HG02852 (cell line): Measurements from ENCODE around the gene FUT3.
"Not testable (repeated sequence)": the region's sequence is repeated elsewhere in the genome, so short reads cannot be mapped to it uniquely, and the experiment has no call there.

ENCODE experiments used
- ATAC-seq: cut with Tn5 transposase; IDR thresholded peaks from one replicate; pipeline ENCODE4 v1.9.1; 2021; ENCODE audit warnings: mild to moderate bottlenecking, moderate library complexity; ENCODE audit not compliant: unreplicated experiment

Gene FUT3

GRCh38 chr19:5851302-5851701 lies at the start of gene FUT3:
Gene FUT3, minus strand, starts transcription at chr19:5851449.
- no peak for ATAC-seq

GRCh38 chr19:5900976-5901375 lies 49.7 kb upstream of the FUT3 start:
- no peak for ATAC-seq

- no peak for ATAC-seq
These were observed 48.7 kb upstream of the FUT3 start for GRCh38 chr19:5899728-5900526.

- no peak for ATAC-seq
These were observed 46.1 kb upstream of the FUT3 start for GRCh38 chr19:5897189-5897969.

- no peak for ATAC-seq
These were observed 45.3 kb upstream of the FUT3 start for GRCh38 chr19:5896365-5897076.

DNA sequence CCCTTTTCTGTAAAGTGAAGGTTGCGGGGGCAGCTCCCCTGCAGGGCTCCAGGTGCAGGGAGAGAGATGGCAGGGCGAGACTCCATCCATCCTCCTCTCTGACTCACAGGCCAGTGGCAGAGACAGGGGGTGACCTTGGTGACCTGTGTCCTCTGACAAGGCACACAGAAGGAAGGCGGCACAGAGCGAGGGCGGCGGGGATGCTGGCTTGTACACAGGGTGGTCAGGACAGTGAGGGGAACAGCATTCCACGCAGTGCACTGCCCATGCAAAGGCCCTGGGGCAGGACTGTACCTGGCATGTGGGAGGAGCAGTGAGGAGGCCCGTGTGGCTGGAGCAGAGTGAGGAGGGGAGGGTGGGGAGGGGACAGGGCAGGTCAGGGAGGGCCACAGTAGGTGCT lies 44.6 kb upstream of the FUT3 start:
- ATAC-seq, result no peak

GRCh38 chr19:5895409-5895808 lies 44.2 kb upstream of the FUT3 start:
- no peak for ATAC-seq

DNA sequence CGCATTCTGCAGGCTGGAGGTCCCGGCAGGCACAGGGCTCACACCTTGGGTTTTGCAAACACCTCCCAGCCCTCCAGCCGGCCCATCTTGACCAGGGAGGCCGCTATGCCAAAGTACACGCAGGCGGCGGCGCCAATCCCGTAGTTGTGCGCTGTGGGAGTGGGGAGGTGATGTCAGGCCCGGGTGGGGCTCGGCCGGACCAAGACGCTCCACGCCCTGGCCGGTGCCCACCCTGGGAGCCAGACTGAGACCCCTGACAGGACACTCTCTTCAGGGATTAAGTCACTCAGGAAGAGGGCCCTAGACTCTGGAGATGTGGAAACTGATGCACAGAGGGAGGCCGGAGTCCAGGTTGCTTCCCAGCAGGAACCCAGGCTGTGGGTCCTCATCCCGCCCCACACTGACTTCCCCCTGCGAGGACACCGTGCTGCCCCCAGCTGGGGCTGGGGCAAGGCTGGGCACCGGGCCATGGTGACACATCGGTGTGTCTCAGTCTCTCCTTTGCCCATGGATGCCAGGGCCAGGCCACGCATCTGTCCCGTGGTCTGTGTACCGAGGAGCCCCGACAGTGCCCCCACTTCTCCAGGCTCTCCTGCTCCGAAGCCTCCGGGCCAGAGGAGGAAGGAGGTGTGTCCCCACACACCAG lies 43.6 kb upstream of the FUT3 start:
- ATAC-seq, result no peak

DNA sequence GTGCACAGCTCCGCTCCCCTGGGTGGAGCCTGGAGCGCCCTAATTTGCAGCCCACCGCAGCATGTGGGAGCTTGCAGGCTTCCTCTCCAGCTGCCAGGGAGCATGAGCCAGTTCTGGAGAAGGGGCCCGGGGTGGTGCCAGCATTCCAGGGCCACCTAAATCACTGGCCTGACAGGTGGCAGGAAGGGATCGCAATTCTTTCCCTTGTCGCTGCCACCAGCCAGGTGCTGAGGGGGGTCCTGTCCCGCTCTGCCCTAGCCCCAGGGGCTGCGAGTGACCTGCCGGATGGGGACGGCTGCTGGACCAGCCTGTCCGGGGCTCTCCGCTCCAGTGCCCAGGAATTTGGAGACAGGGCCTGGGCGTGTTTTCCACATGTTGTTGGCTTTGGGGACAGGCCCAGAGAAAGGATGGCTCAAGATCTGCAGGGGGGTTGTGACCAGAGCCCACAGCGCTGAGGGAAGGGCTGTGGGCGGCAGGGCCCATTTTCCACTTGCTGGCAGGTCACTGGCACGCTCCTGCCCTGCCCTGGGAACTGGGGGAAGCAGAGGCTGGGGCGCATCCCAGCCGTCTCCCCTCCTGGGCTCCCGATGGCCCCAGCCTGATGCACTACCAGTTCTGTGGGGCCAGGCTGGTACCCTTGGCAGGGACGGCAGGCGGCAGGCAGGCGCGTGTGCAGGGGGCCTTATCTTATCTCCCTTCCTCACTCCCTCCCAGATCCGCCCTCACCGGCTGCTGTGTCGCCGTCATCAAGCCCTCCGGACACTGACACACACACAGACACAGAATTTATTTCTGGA lies 42.9 kb upstream of the FUT3 start:
- ATAC-seq, result no peak

DNA sequence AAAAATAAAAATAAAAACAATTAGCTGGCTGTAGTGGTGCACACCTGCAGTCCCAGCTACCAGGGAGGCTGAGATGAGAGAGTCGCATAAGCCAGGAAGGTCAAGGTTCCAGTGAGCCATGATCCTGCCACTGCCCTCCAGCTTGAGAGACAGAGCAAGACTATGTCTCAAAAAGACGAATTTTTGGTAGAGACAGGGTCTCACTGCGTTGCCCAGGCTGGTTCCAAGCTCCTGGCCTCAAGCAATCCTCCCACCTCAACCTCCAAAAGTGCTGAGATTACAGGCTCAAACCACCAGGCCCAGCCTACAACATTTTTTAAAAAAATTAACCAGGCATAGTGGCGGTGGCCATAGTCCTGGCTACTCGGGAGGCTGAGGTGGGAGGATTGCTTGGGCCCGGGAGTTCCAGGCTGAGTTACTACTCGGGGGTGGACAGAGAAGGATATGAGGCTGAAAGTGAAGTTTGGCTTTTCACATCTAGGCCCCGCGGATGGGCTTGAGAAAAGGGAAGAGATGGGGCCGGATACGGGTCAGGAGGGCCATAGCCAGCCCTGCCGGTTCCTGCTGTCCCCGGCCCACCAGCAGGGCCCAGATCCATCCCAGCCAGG lies 42.2 kb upstream of the FUT3 start:
- ATAC-seq, result no peak

DNA sequence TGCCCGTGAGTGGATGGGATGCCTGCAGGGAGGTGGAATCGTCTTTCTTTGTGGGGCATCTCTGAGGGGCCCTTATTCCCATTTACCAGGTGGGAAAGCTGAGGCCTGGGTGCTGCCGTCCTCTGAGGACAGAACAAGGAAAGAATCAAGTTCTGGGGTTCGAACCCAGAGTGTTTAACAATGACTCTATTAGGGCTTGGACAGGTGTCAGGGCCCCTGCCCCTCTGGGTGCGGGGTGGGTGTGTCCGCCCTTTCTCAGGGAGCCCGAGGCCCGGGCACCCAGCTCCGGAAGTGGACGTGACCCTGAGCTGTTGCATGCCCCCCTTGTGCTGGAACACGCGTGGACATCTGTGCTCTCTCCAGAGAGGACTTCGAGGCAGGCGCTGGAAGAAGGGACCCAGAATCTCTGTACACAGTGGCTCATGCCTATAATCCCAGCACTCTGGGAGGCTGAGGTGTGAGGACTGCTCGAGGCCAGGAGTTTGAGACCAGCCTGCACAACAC lies 41.6 kb upstream of the FUT3 start:
- ATAC-seq, result no peak

DNA sequence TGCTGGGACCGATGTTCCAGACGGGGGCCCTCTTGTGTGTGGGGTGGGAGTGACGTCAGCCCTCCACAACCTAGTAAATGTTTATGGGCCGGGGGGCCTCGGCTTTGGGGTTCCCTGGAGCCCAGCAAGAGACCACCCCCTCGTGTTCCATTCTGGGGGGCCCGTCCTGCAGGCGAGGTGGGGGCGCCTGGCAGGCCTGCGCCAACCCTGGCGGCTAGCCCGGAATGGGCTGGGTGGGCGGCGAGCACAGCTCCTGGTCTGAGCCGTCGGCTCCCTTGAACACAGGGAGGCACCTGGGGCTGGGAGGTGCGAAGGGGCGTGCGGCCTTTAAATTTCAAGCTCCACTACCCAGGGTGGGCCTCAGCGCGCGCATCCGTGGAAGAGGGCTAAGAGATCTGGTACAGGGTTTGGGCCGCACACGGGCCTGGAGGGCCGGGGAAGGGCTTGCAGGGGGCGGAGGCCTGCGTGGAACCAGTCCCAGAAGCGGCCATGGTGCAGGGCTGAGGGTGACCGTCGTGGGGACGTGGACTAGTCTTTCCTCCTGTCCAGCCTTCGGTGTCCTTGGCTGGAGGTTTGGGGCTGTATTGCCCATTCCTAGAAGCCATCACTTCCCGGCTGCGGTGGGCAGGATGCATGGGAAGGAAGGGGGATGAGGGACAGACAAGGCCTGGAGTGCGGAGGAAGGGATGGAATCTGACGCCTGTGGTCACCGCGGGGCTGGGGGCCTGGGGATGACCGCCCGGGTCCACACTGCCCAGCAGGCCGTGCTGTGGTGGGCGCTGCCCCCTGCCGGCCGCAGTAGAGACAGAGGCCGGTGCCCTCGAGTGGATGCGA lies 40.9 kb upstream of the FUT3 start:
- no peak for ATAC-seq

DNA sequence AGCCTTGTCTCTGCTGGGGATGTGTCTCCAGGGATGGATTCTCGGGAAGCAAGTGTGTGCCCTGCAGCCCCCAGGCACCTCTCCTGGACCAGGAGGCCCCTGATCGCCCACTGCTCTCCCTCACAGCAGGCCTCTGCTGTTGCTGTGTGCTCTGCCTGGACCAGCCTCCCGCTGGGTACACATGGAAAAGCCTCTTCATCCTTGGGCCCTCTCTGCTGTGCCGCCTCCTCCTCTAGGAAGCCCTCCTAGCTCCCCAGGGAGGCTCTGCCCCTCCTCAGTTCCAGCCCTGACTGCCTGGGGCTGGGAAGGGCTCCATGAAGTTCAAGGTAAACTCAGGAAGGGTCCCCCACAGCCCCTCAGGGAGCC lies 40.3 kb upstream of the FUT3 start:
- no peak for ATAC-seq

DNA sequence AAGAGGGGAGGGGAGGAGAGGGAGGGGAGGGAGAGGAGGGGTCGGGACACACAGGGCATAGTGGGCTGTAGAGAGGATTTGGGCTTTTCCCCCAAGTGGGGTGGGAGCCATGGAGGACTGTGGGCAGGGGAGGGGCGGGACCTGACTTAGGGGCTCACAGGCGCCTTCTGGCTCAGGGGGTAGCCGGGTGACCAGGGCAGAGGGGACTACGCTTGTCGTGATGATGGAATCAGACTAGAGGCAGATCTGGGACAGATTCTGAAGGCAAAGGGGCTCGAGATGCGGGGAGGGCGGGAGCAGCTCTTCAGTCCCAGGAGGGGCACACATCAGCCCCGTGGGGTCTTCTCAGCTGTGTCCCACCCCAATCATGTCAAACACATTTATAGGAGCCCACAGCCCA lies 38.9 kb upstream of the FUT3 start:
- no peak for ATAC-seq

GRCh38 chr19:5889288-5889971 lies 38.2 kb upstream of the FUT3 start:
- ATAC-seq, result no peak

DNA sequence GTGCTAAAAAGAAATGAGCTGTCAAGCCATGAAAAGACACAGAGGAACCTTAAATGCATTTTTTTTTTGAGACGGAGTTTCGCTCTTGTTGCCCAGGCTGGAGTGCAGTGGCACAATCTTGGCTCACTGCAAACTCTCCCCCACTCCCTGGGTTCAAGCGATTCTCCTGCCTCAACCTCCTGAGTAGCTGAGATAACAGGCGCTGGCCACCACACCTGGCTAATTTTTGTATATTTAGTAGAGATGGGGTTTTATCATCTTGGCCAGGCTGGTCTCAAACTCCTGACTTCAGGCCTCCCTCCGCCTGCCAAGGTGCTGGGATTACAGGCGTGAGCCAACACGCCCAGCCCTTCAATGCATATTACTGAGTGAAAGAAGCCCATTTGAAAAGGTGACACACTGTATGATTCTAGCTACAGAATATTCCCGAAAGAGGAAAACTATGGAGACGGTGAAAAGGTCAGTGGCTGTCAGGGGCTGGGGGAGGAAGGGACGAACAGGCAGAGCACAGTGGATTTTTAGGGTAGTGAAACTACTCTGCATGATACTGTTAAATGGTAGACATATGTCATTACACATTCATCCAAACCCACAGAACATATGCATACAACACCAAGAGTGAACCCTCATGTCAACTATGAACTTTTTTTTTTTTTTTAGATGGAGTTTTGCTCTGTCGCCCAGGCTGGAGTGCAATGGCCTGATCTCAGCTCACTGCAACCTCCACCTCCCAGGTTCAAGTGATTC lies 33.0 kb upstream of the FUT3 start:
- not testable (repeated sequence) for ATAC-seq

GRCh38 chr19:5883157-5883873 lies 32.1 kb upstream of the FUT3 start:
- not testable (repeated sequence) for ATAC-seq
